ENCODE results near the gene MAPK10.
"Not testable (repeated sequence)": the region's sequence is repeated elsewhere in the genome, so short reads cannot be mapped to it uniquely, and the experiment has no call there.

Gene MAPK10

DNA sequence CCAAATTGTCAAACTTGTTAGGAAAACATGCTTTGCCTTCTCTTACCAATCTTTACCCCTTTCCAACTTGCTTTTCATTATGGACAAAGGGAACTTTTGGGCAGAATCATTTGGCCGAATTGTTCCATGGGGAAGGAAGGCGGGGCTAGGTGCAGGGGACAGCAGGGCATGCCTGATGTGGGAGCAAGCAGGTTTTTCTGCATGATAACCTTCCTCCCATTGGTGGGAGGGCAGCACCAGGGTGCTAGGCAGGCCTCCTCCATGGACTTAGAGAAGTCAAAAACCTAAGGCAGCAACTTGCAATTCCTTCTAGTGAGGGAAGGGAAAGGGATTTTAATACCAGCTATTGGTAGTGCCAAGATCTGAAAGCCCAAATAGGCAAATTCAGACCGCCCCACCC is 260.5 kb downstream of the MAPK10 start:
- DNase-seq = no peak

DNA sequence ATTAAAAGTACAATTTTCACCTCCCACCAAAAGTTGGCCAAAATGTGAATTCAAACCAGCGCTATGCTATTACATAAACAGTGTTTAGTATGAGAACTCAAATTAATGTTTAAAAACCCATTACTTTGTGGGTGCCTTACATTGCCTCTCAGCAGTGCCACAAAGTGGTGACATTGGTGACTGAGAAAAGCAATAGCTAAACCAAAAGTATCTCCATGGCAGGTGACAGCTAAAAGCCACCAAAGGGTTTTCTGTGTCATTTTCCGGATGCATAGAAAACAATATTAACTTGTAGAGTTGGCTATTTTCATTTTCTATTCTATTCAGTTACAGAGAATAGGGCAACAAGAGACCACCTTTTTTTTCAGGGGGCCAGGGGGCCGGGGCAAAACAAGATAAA is 261.2 kb downstream of the MAPK10 start:
- no peak for DNase-seq

DNA sequence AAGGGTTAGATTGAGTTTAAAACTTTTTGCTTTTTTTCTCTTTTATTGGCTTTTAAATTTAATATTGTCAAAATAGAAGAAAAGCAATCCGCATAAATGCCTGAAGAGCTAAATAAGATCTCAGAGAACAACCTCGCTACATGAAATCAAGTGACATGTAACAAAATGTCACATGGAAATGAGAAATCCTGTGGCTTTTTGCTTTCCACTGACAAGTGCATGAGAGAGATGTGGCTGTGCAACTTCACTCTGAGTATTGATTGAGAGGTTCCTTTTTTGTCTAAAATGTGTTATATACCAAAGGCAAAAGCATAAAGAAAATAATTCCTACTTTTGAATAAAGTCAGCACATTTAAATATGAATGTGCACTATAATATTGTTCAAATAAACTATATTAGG is 263.5 kb downstream of the MAPK10 start:
- no peak for DNase-seq

DNA sequence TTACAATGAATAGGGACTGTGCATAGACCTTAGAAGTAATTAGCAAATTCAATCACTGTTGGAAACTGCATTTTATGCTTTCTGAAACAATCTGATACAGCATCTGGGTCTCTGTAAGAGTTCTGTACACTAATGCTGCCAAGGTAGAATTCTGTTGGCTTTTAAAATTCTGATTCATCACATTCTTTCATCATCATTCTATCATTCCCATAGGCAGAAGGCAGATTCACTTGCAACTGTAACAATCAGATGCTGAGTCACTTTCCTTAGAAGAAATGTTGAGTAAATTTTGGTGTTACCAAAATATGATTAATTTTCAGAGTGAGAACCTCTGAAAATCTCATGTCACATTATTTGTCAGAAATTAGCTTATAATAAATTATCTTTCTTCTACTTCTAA is 267.2 kb downstream of the MAPK10 start:
- DNase-seq = no peak

DNA sequence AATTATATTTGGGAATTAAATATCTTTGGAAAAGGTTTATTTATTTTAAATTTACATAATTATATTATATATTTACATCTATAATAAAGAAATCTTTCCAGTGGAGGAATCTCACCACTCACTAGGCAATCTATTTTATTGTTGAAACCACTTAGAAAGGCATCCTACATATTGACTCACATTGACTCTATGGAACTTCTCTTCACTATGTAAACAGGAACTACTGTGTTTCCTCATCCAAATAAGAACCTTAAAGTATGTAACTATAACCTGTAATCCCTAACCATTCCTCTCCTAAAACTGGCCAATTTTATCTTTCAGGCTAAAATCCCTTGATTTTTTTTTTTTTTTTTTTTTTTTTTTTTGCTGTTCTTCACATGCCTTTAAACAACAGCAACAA is 268.7 kb downstream of the MAPK10 start:
- DNase-seq = no peak

DNA sequence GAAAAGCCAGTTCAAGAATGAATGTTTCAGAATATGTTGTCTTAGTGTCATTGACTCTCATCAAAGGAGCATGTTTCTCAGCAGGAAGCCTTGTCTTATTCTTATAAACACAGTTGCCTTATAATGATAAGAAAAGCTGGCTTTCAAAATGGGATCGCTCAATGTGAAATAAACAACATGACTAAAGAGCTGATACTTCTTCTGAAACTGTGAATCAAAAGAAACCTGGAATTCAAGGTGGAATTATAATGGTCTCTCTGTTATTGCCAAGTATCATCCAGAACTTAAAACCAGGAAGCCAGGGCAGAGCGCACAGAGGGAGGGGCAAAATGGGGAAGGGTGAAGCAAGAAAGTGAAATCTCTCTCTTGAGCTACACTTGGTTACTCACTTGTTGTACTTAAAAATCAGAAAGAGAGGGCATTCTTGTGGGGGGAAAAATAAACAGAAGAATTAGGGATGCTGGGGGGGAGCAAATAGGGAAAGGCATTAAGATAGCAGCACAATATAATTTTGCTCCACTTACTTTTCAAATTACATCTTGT is 270.0 kb downstream of the MAPK10 start:
- DNase-seq = no peak

DNA sequence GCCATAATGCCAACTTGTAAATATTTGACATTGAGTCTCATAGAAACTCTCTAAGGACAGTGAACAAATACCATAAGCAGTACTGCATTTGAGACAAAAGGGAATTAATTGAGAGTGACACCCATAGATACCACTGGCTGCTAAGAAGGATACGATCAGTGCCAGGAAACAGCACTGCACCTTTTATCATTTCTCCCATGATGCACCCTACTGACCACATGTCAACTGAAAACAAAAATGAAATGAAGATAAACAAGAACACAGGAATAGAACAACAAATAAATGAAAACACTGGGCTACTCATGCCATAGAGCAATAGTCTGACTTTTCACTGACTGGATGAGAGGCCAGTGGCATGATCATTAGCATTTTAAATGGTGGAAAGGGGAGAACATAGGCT is 270.8 kb downstream of the MAPK10 start:
- no peak for DNase-seq

DNA sequence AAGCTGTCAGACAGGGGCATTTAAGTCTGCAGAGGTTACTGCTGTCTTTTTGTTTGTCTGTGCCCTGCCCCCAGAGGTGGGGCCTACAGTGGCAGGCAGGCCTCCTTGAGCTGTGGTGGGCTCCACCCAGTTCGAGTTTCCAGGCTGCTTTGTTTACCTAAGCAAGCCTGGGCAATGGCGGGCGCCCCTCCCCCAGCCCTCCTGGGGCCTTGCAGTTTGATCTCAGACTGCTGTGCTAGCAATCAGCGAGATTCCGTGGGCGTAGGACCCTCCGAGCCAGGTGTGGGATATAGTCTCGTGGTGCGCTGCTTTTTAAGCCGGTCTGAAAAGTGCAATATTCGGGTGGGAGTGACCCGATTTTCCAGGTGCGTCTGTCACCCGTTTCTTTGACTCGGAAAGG is 284.1 kb downstream of the MAPK10 start:
- not testable (repeated sequence) for DNase-seq

DNA sequence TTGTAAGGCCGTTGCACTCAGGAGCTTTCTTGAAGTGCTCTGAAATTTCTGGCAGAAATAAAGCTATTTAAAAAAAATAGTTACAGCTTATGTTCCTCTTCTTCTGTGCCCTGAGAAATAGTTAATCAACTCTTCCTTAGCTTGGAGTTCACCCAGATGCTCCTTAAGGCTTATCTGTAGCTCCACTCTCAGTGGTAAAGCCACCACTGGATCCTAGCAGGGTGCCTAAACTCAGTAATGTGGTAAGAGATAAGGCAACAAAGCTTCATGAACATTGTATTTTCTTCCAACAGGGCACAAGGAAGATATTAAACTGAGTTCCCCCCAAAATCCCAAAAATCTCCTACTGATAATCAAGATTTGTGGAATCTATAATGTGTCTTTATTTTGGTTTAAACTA is 299.5 kb downstream of the MAPK10 start:
- no peak for DNase-seq

DNA sequence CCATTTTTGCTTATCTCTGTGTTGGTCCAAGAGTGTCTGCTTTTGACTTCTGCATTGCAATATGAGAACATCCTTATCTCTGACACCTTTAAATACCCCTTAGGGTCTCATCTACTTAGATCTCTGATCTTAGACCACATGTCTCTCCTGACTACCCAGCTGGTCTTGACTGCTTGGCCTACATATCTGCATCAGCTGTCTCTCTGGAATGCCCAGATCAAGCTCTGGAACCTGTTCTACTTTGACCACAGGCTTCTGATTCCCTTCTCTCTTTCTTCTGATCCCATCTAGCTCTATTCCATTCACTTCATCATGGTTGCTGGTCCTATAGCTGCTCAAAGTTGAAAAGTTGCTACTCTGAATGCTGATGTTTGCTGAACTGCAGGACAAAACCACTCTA is 301.2 kb downstream of the MAPK10 start:
- DNase-seq = no peak

DNA sequence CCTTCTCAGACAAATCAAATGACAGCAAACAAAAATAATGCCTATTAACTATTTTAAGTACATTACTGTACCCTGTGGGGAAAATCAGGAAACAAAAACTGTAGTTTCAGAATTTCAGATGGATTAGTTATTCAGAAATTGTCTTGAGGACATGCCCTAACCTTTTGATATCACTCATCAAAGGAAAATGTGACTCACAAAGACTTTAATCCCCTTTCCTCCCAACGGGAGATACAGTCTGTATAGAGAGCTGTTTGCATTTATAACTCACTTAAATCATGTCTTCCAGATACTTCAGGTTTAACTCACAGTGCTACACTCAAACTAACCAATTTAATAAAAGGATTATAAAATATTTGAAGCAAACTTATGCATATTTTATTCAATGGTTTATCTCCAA is 304.0 kb downstream of the MAPK10 start:
- no peak for DNase-seq

DNA sequence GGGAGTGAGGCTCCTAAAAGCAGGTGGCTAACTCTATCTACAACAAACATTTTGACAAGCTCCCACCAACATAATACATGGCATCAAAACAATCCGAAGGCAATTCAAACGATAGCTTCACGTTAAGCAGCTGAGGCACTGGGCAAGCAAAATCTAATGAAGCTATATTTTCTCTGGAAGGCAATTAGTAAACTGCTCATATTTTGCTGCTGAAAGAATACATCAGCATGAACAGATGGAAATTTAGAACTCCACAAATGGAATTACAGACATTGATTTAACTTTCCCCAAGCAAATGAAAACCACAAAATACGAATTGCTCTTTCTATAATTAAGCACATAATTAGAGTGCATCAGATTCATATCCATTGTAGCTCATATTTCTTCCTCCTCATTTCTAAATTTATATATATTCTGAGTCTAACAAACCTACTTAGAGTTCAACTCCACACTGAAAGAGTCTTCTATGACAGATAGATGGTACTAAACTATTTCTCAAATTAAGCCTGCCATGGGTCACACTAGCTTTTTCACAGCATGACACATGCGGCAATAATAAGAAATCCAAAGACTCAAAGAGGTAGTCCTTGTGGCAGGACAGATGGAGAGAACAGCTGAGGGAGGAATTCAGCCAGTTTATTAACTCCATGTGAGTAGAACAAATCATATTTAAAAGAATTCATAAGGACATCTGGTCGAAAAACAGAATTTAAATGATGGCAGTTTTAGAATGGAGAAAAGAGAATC is 305.4 kb downstream of the MAPK10 start:
- no peak for DNase-seq

DNA sequence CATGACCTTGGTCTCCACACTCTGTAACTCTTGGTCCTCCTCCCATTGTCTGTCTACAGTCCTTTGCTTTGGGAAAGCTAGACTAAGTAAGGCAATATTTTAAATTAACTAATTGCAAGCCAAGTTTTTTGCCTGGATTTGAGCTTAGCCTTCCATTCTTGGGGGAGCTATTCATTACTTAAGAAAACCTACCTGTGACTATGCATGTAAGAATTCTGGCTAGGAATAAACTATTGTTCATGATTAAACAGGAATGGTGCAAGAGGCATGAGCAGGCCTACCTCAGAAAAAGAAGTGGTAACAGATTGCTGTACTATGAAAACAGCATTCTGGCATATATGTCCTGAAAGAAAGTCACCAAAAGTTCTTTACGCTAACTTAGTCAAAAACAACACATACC is 309.4 kb downstream of the MAPK10 start:
- no peak for DNase-seq

DNA sequence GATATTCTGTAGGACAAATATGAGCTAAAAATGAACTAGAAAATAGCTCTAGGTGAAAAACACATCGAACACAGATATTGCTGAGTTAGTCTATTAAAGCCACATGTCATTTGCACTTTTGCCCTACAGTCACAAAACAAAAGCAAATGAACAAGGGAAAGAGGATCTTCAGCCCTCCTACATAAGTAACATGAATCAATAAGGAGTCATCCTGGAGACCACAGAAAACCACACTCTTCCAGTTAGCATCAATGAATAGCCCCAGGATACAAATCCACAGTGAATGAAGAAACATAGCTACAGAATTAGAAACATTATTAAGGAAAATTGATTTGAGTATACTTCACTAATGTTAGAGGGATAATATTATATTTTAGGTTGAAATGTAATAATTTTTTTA is 311.4 kb downstream of the MAPK10 start:
- DNase-seq = no peak

DNA sequence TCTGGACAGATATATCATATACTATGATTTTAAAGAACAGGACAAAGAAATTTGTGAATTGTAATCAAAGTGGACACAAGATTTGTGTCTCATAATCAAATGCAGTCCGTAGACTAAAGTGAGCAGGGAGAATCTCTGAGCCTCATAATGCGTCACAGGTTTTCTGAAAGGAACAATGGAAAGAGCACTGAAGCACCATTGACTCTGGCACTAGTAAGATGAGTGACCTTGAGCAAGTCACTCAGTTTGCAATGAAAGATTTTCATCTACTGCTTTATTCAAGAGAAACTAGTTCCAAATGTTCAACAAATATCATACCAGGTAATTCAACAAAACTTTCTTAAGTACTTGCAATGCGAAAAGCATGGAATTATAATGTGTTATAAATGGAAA is 315.3 kb downstream of the MAPK10 start:
- DNase-seq = no peak

DNA sequence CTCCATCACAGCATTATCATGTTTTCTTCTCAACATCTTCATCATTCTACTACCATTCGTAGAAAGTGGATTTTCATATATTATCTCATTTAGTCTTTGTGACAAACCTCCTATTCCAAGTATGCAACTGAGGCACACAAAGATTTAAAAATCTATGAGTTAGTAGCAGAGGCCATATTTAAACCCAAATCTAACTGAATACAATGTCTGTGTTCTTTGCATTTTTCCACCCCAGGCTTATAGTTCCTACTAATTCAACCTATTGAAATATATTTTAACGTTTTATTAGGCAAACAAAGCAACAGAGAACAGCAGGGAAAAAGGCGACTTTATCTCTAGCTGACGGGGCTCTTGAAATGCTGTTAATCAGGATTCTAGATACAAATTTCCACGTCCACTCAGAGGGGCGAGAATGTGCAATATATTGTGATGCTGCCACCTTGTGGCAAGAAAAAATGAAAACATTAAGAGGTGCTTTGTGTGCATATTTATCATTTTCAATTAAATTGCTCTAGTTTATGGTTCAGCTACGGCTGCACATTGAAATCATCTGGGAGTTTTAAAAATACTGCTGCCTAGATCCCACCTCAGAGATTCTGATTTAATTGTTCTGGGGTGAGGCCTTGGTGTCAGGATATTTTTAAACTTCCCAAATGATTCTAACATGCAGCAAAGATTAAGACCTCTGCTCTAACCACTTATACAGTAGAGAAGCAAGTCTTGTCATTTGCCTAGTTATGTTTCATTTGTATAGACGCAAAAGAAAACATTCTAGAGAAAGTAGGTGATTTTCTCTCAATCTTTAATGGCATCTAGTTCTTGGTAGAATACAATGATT is 315.9 kb downstream of the MAPK10 start:
- peak; percentile 60 for DNase-seq

DNA sequence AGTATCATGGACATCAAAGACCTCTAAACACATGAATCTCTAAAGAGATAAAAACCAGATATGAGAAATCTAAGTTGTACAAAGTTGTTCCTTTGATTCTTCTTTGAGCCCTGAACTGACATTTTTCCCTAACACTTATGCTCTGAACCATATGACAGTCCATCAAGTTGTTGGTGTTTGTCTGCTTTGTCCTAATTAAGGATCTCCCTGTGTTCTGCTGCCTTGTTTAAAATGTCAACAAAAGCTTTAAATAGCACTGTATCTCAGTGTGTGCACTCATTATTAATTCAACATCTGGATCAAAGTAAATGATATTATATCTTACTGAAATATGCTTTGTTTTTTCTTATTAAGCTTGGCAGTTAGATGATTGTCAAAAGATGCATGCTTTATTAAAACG is 321.8 kb downstream of the MAPK10 start:
- no peak for DNase-seq

DNA sequence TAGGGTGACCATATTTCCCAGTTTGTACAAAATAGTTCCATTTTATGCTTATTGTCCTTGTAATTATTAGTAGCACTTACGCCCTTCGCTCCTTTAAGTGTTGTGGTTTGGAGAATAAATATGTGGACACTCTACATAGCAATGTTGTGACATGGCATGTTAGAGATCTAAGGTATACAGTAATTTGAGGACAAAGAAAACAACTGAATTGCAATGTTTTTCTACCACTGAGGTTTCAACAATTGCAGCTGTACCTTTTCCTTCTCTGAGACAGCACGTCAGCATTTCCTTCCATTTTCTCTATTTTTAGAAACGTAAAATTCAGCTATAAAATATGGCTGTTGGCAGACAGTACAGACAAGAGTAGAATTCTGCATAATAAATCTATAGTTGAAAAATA is 323.1 kb downstream of the MAPK10 start:
- no peak for DNase-seq

DNA sequence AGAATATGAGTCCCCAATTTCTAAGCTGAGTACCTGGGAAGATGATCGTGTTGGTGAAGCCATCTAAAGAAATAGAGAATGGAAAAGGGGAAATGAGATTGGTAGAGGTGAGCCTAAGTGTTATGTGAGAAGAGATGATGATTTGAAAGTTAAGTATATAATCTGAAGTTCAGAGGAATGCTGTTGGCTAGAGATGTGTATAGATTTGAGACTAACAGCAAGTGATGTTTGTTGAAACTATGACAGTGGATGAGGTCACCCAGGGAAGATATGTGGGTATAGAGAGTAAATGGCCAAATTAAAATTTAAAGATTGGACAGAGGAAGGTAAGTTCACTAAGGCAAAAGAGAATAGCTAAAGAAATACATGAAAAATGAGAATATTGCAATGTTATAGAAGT is 324.2 kb downstream of the MAPK10 start:
- DNase-seq = no peak

DNA sequence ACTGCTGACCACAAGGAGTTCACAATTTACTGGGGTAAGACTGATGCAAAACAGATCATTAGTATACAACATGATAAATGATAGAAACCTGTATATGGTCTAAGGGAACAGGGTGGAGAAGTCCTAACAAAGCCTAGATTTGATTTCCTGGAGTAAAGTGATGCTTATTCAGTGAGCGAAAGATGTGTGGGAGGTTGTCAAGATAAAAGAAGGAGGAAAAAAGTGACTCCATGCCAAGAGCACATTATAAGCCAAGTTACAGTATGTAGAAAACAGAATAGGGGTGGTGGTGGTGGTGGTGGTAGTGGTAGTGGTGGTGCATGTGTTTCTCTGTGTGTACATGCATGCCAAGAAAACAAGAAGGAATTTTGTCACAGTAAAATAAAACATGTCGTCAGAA is 325.2 kb downstream of the MAPK10 start:
- DNase-seq = no peak

DNA sequence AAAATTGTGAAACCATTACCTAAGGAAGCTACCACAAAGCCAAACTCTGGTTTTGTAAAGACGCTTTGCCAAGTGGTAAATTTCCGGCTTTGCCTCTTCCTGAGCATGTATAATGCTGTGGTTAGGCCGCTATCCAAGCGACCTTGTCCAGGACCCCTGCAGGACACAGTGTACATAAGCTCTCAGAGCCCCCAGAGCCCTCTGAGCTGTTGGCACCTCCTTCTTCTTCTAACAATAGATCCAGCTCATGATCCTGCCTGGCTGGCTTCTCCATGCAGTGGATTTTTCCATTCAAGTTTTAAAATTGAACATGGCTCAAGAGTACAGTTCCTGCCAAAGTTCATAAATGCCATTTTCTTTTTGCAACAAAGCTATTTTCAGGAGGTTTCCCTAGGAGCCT is 326.7 kb downstream of the MAPK10 start:
- no peak for DNase-seq

DNA sequence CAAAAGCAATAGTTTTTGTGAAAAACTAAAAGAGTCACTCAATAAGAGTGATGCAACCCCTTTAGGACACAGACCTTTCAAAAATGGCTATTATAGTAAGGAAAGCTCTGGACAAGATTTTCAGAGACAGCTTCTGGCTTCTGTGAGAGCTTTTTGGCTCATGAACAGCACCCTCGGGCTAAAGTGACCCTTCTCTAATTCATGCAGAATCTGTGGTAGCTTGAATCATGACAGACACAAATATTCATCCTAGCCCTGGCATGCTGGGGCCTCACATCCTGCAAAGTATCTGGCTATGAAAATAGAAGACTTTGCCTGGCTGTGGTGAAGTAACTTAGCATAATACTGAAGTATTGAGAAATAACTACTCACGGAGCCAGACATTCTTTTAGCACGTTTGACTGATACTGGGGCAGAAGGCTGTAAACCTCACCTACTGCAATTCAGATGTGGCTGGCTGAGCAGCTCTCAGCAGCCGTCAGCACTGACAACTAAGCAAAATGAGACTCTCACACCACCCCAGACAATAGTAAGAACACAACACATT is 327.3 kb downstream of the MAPK10 start:
- DNase-seq = no peak

DNA sequence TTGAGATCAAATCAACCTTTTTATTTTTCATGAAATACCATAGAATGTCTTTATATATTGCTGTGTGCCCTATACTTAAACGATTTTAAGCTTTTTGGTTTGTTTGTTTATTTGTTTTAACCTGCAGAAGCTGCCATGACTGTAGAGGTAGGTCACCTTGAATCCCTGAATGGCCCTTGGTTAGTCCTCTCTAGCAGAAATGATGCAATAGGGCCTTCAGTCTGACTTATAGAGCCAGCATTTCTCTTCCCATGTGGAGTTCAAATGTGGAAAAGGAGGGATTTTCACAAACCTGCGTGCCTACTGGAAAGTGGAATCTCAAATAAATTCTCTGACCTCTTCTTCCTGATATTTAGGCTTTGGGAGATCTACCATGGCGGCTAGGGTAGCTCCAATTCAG is 327.9 kb downstream of the MAPK10 start:
- no peak for DNase-seq

DNA sequence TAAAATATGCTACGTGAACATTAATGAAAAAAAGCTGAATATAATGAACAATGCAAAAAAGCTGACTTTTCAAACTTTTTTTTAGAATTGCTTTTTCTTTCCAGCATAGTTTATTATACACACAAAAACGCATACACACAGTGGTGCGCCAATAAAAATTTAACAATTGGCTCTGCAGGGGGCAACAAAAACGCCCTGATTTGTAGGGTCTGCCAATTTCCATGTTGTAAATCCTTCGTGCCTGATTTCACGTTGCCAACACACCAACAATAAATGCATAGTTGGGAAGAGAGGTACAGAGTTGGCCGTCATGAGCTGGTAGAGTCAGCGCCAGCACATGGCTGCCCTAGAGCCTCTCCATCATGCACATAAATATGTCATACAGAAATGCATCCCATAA is 333.1 kb downstream of the MAPK10 start:
- no peak for DNase-seq
